ENCODE results near the gene CD151.

CD151 gene

DNA sequence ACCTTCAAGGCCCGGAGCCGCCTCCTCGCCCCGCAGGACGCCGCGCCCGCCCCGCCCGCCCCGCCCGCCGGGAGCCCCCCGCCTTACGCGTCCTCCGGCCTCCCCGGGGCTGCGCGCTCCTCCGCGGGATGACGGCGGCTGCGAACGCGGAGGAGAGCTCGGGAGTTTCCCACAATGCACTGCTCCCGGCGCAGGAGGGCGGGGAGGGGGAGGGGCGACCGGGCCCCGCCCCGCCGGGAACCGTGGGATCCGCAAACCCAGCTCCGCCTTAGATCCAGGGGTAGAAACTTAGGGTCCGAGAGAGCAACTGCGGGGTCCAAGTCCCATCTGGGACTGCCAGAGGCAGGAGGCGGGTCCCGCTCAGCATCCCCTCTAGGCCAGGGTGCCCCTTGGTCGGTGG is 42.8 kb upstream of the CD151 start, which contains the start of gene CEND1:
Gene CEND1, minus strand, starts transcription at position 148 of the 400 bp plus-strand sequence. CDS start 1,514 bp downstream, outside the sequence.
- TF ChIP-seq, protein P1, sequence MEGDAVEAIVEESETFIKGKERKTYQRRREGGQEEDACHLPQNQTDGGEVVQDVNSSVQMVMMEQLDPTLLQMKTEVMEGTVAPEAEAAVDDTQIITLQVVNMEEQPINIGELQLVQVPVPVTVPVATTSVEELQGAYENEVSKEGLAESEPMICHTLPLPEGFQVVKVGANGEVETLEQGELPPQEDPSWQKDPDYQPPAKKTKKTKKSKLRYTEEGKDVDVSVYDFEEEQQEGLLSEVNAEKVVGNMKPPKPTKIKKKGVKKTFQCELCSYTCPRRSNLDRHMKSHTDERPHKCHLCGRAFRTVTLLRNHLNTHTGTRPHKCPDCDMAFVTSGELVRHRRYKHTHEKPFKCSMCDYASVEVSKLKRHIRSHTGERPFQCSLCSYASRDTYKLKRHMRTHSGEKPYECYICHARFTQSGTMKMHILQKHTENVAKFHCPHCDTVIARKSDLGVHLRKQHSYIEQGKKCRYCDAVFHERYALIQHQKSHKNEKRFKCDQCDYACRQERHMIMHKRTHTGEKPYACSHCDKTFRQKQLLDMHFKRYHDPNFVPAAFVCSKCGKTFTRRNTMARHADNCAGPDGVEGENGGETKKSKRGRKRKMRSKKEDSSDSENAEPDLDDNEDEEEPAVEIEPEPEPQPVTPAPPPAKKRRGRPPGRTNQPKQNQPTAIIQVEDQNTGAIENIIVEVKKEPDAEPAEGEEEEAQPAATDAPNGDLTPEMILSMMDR (conservative IDR thresholded peaks at IDR 0.05) = no peak
- TF ChIP-seq ZFX (IDR thresholded peaks at IDR 0.05) = no peak
- no peak within 1 kb of the TSS for H3K27ac ChIP-seq

DNA sequence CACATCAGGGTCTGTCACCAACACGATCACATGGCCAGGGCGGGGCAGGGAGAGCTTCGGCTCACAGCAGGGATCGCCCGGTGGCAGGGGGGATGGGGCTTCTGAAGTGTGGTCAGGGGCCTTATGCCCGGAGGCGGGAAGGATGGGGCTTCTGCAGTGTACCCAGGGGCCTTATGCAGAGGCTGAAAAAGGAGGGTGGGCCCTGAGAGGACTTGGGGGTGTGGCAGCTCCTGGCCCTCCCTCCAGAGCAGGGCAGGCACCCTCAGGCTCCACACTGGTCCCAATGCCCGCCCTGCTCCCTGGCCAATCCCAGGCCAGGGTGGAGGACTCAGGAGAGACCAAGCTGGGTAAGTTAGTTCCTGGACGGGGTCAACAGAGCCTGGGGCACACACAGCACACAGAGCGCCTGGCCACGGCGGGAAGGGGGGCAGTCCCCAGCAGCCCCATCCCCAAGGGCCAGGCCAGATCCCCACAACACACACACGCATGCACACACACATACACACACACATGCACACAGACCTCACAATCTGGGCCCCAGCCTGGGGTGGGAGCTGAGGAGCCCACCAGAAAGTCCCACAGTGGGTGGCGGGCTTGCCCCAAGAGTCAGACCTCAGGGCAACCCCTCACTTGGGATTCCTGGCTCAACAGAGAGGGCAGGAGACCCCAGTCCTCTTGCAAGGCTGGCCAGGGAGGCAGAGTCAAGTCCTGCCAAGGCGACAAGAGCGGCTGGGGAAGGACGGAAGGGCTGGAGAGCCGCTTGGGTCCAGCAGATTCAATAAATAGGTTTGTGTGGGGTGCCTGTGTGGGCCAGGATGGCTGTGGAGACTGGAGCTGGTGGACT is 41.8 kb upstream of the CD151 start:
- TF ChIP-seq ZFX (IDR thresholded peaks at IDR 0.05) = no peak
- TF ChIP-seq, protein P1 (conservative IDR thresholded peaks at IDR 0.05) = no peak
- no peak overlapping the region for H3K27ac ChIP-seq

DNA sequence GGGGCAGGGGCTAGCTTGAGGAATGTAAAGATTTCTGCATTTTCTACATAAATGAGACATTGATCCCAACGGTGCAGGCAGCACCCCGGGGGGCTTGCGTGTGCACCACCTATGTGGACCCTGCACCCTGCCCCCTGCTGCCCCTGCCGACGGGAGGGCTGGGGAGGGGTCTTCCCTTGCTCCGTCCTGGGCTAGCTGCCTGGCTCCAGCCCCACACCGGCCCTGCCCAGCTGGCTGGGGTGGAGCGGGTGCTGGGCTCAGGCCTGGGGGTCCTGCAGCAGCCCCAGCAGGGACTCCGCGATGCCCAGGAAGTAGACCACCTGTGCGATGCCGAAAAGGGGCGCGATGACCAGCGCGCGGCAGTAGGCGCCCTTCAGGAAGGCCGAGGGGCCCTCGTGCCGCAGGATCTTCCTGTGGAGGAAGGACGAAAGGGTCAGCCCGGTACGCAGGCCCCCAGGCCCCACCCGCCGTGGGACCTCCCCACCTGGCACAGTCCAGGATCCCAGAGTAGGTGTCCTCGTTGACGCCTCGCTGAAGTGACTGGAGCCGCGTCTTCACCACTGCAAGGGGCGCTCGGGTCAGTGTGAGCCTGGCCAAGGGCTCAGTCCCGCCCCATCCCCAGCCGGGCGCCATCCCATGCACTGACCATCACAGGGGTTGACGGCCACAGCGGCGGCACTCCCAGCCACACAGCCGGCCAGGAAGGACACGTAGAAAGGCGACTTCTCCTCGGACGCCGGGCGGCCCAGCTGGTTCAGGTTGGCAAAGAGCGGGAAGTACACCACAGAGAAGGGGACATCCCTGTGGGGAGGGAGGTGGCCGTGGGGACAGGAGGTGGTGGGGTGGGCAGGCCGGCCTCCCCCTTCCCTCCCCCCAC is 40.9 kb upstream of the CD151 start:
- TF ChIP-seq ZFX (IDR thresholded peaks at IDR 0.05) = no peak
- no peak overlapping the region for H3K27ac ChIP-seq

DNA sequence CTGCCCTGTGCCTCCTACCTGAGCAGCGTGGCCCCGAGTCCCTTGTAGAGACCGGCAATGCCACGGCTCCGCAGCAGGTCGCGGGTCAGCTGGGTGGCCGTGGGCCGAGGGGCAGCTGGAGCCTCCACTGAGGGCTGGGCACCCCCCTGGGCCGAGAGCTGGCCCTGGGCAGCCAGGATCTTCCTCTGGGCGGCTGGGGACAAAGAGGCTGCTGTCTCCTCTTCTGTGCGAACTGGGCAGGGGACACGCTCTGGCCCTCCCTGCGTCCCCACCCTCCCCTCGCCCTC is 40.3 kb upstream of the CD151 start:
- no peak for TF ChIP-seq ZFX (IDR thresholded peaks at IDR 0.05)
- TF ChIP-seq, protein P1 (conservative IDR thresholded peaks at IDR 0.05) = no peak
- H3K27ac ChIP-seq = no peak overlapping the region

DNA sequence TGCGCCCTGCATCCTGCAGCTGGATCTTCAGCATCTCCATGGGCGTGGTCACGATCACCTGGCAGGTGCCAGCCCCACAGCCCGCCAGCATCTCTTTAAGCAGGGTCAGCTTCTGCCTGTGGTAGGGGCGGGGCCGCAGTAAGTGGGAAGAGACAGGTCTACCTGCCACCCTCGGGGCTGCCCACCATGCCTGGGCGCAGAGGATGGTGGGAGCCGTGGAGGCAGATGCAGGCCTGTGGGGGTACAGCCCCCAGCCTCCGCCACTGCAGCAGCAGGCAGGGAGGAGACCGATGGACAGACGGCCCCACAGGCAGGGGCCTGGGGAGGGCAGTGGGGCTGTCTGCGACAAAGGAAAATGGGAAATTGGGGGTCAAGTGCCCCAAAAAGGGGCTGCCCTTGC is 39.9 kb upstream of the CD151 start:
- TF ChIP-seq, protein P1 (conservative IDR thresholded peaks at IDR 0.05) = no peak
- no peak for TF ChIP-seq ZFX (IDR thresholded peaks at IDR 0.05)
- H3K27ac ChIP-seq = no peak overlapping the region

DNA sequence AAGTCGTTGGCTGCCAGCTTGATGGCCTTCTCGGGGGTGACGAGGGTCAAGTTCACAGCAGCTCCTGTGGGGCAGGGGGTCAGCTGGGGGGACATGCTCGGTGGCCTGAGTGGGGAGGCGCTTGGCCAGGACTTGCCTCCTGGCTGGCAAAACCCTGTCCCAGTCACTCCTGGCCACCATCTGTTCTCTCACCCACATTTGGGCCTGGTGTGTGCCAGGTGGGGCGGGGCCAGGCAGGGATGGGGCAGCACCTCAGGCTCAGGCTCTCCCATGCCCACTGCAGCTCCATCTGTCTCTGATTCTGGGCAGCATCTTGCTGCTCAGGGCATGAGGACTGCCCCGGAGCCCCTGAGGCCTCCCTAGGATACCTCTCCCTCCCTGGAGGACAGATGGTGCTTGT is 39.2 kb upstream of the CD151 start:
- TF ChIP-seq, protein P1 (conservative IDR thresholded peaks at IDR 0.05) = no peak
- TF ChIP-seq ZFX (IDR thresholded peaks at IDR 0.05) = no peak
- no peak overlapping the region for H3K27ac ChIP-seq

DNA sequence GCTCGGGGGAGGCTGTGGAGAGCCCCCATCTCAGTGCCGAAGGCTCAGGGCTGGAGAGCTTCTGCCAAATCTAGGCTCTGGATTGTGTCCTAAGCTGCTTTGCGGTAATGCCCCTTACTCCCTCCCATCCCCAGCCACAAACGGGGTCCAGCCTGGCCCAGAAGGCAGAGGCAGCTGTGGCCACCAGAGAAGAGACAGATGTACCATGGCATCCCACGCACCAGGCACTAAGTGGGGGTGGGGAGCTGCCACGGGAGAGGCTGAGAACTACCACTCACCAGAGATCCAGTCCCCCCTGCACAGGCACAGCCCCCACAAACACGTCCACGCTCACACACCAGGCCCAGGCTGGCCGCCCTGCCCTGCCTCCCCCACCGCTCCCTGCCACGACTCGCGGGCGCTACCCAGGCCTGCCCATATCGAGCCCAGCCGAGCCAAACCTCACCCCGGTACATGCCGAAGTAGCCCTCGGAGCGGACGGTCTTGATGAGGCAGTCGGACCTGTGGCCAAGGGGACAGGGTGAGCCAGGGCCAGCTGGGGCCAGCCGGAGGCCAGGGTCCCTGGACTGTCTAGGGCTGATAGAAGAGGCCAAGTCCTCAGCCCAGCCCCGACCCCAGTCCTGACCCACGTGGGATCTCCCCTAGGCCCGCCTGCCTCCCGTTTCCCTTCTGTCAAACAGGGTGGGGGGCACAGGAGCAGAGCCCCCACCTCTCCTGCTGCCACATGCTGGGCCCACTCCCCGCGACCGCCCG is 38.6 kb upstream of the CD151 start:
- no peak for TF ChIP-seq ZFX (IDR thresholded peaks at IDR 0.05)
- TF ChIP-seq, protein P1 (conservative IDR thresholded peaks at IDR 0.05) = no peak
- H3K27ac ChIP-seq = no peak overlapping the region
